ENCODE measurements around the gene EMID1. TPM values are rescaled to one million over a fixed set of nuclear protein-coding genes. Genes with fewer than 3 reads are reported as not detected.

Gene EMID1
- total RNA-seq, 2 experiments from 2014 or later = not detected

DNA sequence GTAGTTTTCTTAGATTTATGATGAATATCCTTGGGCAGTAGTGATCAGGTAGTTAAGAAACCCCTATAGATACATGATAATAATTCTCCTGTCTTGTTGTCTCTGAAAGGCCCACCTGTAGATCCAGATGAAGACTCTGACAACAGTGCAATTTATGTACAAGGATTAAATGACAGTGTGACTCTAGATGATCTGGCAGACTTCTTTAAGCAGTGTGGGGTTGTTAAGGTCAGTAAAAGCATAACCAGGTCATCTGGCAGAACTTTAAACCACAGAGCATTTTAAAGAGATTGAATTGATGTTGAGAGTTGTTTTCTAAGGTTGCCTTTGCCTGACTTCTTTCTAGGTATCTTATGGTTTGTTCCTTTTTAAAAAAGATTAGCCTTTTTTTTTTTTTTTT, 86.7 kb downstream of the EMID1 start:
- Histone ChIP-seq H3K4me2 (ENCODE audit: low read length) (no peak overlapping the region), H3K36me3 (ENCODE audit: insufficient read depth, low read length) (peaks cover 100% of the 10 kb centered on the region), H3K9me2 (ENCODE audit: insufficient read depth, low read length) (no peaks in the 10 kb centered on the region), H3K4me3 (ENCODE audit: low read depth, low read length, poor library complexity, severe bottlenecking) (no peak overlapping the region), H3K79me2 (ENCODE audit: insufficient read depth, low read depth, low read length) (peaks cover 7% of the 10 kb centered on the region; the same call in 1 of the 2 replicates), H3K27ac (ENCODE audit: low read depth, low read length, poor library complexity, severe bottlenecking) (no peak overlapping the region), H3K9me3 (ENCODE audit: low read length) (no peaks in the 10 kb centered on the region), H4K20me1 (ENCODE audit: insufficient read depth, low read length) (no peaks in the 10 kb centered on the region), H3K4me1 (ENCODE audit: insufficient read depth, low read length, poor library complexity, severe bottlenecking) (no peaks in the 10 kb centered on the region), H2AFZ (ENCODE audit: low read length) (no peak overlapping the region)
- TF ChIP-seq EZH2phosphoT487 (IDR thresholded peaks at IDR 0.05; ENCODE audit: borderline replicate concordance, low read depth, low read length) (no peak), CTCF (conservative IDR thresholded peaks at IDR 0.05; ENCODE audit: low read length) (no peak)
- POLR2A ChIA-PET = no interaction called here
- no peak for DNase-seq (ENCODE audit: low spot score)
- CTCF ChIA-PET (ENCODE audit: unreplicated experiment) = no interaction called here
- intact Hi-C loops (cut with micrococcal nuclease; ENCODE audit: unreplicated experiment) = no loop called here
- BruUV-seq (replicated peaks) = no TSS peak

GRCh38 chr22:29298641-29299040, 92.9 kb downstream of the EMID1 start:
- no peak overlapping the region for H3K27ac ChIP-seq (ENCODE audit: low read depth, low read length, poor library complexity, severe bottlenecking)
- ChIA-PET POLR2A (no interaction called here), CTCF (ENCODE audit: unreplicated experiment) (no interaction called here)
- H3K4me1 ChIP-seq (ENCODE audit: insufficient read depth, low read length, poor library complexity, severe bottlenecking) = no peaks in the 10 kb centered on the region
- H2AFZ ChIP-seq (ENCODE audit: low read length) = no peak overlapping the region
- BruUV-seq (replicated peaks) = no TSS peak
- peaks cover 81% of the 10 kb centered on the region for H3K36me3 ChIP-seq (ENCODE audit: insufficient read depth, low read length)
- no peak for DNase-seq (ENCODE audit: low spot score)
- TF ChIP-seq CTCF (conservative IDR thresholded peaks at IDR 0.05; ENCODE audit: low read length) (no peak), EZH2phosphoT487 (IDR thresholded peaks at IDR 0.05; ENCODE audit: borderline replicate concordance, low read depth, low read length) (no peak)
- no peak overlapping the region for H3K4me2 ChIP-seq (ENCODE audit: low read length)
- H3K9me3 ChIP-seq (ENCODE audit: low read length) = no peaks in the 10 kb centered on the region
- H3K4me3 ChIP-seq (ENCODE audit: low read depth, low read length, poor library complexity, severe bottlenecking) = no peak overlapping the region
- intact Hi-C loops (cut with micrococcal nuclease; ENCODE audit: unreplicated experiment) = no loop called here
- H4K20me1 ChIP-seq (ENCODE audit: insufficient read depth, low read length) = no peaks in the 10 kb centered on the region; the same call in 1 of the 2 replicates
- H3K9me2 ChIP-seq (ENCODE audit: insufficient read depth, low read length) = no peaks in the 10 kb centered on the region
- H3K79me2 ChIP-seq (ENCODE audit: insufficient read depth, low read depth, low read length) = no peaks in the 10 kb centered on the region

DNA sequence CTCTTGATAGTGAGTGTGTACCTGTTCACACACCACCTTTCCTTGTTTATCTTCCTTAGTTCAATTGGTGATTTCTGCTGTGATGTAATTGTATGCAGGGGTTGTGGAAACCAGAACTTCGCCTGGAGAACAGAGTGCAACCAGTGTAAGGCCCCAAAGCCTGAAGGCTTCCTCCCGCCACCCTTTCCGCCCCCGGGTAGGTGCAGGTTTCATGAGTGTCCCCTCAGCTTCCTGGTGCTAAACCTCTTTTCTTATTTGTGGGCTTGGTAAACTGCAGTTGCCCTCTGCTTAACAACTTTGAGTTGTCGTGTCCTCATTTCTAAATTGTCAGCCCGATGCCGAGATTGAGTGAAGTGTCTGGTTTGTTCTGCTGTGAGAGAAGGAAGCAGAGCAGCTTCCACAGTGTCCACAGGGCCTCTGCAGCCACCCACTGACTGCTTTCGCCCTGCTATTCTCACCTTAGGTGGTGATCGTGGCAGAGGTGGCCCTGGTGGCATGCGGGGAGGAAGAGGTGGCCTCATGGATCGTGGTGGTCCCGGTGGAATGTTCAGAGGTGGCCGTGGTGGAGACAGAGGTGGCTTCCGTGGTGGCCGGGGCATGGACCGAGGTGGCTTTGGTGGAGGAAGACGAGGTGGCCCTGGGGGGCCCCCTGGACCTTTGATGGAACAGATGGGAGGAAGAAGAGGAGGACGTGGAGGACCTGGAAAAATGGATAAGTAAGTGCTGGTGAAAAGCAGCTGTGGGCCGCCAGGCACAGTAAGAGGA, 93.6 kb downstream of the EMID1 start:
- POLR2A ChIA-PET = no interaction called here
- CTCF ChIA-PET (ENCODE audit: unreplicated experiment) = no interaction called here

More for the DNA sequence above, 93.6 kb downstream of the EMID1 start:
- no TSS peak for BruUV-seq (replicated peaks)
- Histone ChIP-seq H3K9me3 (ENCODE audit: low read length) (no peaks in the 10 kb centered on the region), H3K4me3 (ENCODE audit: low read depth, low read length, poor library complexity, severe bottlenecking) (no peak overlapping the region), H2AFZ (ENCODE audit: low read length) (no peak overlapping the region), H4K20me1 (ENCODE audit: insufficient read depth, low read length) (no peaks in the 10 kb centered on the region; the same call in 1 of the 2 replicates), H3K27ac (ENCODE audit: low read depth, low read length, poor library complexity, severe bottlenecking) (no peak overlapping the region), H3K79me2 (ENCODE audit: insufficient read depth, low read depth, low read length) (no peaks in the 10 kb centered on the region), H3K4me2 (ENCODE audit: low read length) (no peak overlapping the region), H3K4me1 (ENCODE audit: insufficient read depth, low read length, poor library complexity, severe bottlenecking) (no peaks in the 10 kb centered on the region), H3K36me3 (ENCODE audit: insufficient read depth, low read length) (peaks cover 74% of the 10 kb centered on the region), H3K9me2 (ENCODE audit: insufficient read depth, low read length) (no peaks in the 10 kb centered on the region)
- TF ChIP-seq EZH2phosphoT487 (IDR thresholded peaks at IDR 0.05; ENCODE audit: borderline replicate concordance, low read depth, low read length) (no peak), CTCF (conservative IDR thresholded peaks at IDR 0.05; ENCODE audit: low read length) (no peak)
- intact Hi-C loops (cut with micrococcal nuclease; ENCODE audit: unreplicated experiment) = no loop called here
- DNase-seq (ENCODE audit: low spot score) = no peak
